ENCODE results near the gene SEPTIN14.

DNA sequence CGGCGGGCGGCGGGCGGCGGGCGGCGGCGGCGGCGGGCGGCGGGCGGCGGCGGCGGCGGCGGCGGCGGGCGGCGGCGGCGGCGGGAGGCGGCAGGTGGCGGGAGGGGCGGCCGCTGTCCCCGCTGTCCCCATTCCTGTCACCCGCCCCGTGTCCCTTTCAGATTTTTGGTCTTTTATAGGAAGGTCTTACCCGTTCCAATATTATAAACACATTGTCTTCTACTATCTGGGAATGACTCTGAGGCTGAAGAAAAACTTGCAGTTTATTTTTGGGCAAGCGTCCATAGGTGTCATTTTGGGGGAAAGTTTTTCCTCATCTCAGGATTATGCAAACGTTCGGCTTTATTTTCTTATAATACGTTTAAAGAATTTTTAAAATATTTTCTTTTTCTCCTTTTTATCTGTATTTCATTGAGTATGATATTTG is 25.3 kb upstream of the SEPTIN14 start:
- TF ChIP-seq MAZ (IDR thresholded peaks at IDR 0.05; ENCODE audit: borderline replicate concordance, low read depth, low read length) (no peak), CTCF (IDR thresholded peaks at IDR 0.05) (no peak), KDM5A (IDR thresholded peaks at IDR 0.05) (no peak), POLR2A (IDR thresholded peaks at IDR 0.05; ENCODE audit: low read length) (no peak), KDM1A (IDR thresholded peaks at IDR 0.05; ENCODE audit: low read depth) (no peak), BHLHE40 (IDR thresholded peaks at IDR 0.05; ENCODE audit: low read depth, low read length) (no peak), MAFK (IDR thresholded peaks at IDR 0.05; ENCODE audit: partially characterized antibody) (no peak), CEBPB (IDR thresholded peaks at IDR 0.05) (no peak), RCOR1 (IDR thresholded peaks at IDR 0.05; ENCODE audit: low read depth, low read length) (no peak), RFX5 (IDR thresholded peaks at IDR 0.05) (no peak), EP300 (IDR thresholded peaks at IDR 0.05) (no peak)
- TF ChIP-seq, protein P1, sequence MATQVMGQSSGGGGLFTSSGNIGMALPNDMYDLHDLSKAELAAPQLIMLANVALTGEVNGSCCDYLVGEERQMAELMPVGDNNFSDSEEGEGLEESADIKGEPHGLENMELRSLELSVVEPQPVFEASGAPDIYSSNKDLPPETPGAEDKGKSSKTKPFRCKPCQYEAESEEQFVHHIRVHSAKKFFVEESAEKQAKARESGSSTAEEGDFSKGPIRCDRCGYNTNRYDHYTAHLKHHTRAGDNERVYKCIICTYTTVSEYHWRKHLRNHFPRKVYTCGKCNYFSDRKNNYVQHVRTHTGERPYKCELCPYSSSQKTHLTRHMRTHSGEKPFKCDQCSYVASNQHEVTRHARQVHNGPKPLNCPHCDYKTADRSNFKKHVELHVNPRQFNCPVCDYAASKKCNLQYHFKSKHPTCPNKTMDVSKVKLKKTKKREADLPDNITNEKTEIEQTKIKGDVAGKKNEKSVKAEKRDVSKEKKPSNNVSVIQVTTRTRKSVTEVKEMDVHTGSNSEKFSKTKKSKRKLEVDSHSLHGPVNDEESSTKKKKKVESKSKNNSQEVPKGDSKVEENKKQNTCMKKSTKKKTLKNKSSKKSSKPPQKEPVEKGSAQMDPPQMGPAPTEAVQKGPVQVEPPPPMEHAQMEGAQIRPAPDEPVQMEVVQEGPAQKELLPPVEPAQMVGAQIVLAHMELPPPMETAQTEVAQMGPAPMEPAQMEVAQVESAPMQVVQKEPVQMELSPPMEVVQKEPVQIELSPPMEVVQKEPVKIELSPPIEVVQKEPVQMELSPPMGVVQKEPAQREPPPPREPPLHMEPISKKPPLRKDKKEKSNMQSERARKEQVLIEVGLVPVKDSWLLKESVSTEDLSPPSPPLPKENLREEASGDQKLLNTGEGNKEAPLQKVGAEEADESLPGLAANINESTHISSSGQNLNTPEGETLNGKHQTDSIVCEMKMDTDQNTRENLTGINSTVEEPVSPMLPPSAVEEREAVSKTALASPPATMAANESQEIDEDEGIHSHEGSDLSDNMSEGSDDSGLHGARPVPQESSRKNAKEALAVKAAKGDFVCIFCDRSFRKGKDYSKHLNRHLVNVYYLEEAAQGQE (IDR thresholded peaks at IDR 0.05): no peak
- TF ChIP-seq, protein P2, sequence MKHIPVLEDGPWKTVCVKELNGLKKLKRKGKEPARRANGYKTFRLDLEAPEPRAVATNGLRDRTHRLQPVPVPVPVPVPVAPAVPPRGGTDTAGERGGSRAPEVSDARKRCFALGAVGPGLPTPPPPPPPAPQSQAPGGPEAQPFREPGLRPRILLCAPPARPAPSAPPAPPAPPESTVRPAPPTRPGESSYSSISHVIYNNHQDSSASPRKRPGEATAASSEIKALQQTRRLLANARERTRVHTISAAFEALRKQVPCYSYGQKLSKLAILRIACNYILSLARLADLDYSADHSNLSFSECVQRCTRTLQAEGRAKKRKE (CRISPR knock-in tag; IDR thresholded peaks at IDR 0.05; ENCODE audit: low read depth): no peak
- TF ChIP-seq, protein P3, sequence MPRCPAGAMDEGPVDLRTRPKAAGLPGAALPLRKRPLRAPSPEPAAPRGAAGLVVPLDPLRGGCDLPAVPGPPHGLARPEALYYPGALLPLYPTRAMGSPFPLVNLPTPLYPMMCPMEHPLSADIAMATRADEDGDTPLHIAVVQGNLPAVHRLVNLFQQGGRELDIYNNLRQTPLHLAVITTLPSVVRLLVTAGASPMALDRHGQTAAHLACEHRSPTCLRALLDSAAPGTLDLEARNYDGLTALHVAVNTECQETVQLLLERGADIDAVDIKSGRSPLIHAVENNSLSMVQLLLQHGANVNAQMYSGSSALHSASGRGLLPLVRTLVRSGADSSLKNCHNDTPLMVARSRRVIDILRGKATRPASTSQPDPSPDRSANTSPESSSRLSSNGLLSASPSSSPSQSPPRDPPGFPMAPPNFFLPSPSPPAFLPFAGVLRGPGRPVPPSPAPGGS (IDR thresholded peaks at IDR 0.05): no peak

Data from A549 (cell line).